ENCODE measurements around the gene FUOM.

FUOM gene

GRCh38 chr10:133349160-133349568, 8.7 kb downstream of the FUOM start:
- Histone ChIP-seq H3K4ac (ENCODE audit: low read length) (peak overlapping the region; percentile 89), H4K91ac (ENCODE audit: low read depth, low read length, poor library complexity) (peak overlapping the region; percentile 79), H2AFZ (ENCODE audit: low read length) (no peak overlapping the region), H4K8ac (ENCODE audit: low read depth, low read length) (peak overlapping the region; percentile 86), H3K14ac (ENCODE audit: low read length) (peak overlapping the region; percentile 99), H2BK5ac (ENCODE audit: low read length) (peak overlapping the region; percentile 35), H2BK12ac (ENCODE audit: low read length) (peak overlapping the region; percentile 7), H3K4me2 (ENCODE audit: insufficient read depth, low read length, poor library complexity, severe bottlenecking) (no peak overlapping the region), H3K36me3 (replicated peaks in 1 of 2; ENCODE audit: control insufficient read depth in 2 of 2, insufficient read depth in 2 of 2, low read length in 2 of 2) (no peaks in the 10 kb centered on the region), H3K18ac (ENCODE audit: low read length) (peak overlapping the region; percentile 74), H3K9me3 (replicated peaks in 1 of 2; ENCODE audit: control insufficient read depth in 2 of 2, insufficient read depth in 1 of 2, low read depth in 1 of 2, low read length in 2 of 2) (peaks cover 5 to 10% of the 10 kb centered on the region in 2 donors), H3K4me1 (ENCODE audit: control insufficient read depth in 2 of 2, insufficient read depth in 1 of 2, low read depth in 1 of 2, low read length in 2 of 2) (peaks cover 0 to 7% of the 10 kb centered on the region in 2 donors), H2BK120ac (ENCODE audit: low read depth, low read length) (no peak overlapping the region), H2AK5ac (ENCODE audit: low read depth, low read length) (peak overlapping the region; percentile 70), H3K9ac (ENCODE audit: low read depth, low read length, poor library complexity) (peak overlapping the region; percentile 70), H3K79me1 (ENCODE audit: low read depth, low read length) (peaks cover 10% of the 10 kb centered on the region), H3K4me3 (ENCODE audit: low read length in 2 of 2) (peak overlapping the region in 1 of 2 donors; percentile 66), H3K23ac (ENCODE audit: low read depth, low read length, poor library complexity) (peak overlapping the region; percentile 90), H3K27ac (replicated peaks; ENCODE audit: low read length) (no peak overlapping the region), H3K27me3 (ENCODE audit: control insufficient read depth in 3 of 3, insufficient read depth in 3 of 3, low read depth in 1 of 3, low read length in 3 of 3) (no peaks in the 10 kb centered on the region), H2BK15ac (ENCODE audit: low read length) (peak overlapping the region; percentile 5)
- no peak for DNase-seq (ENCODE audit: low spot score)
- 100% methylated on average over 1 to 4 of the region's 8 CpGs for WGBS, 2 donors (ENCODE audit: extremely low coverage in 2 of 2, insufficient read length in 2 of 2, insufficient replicate concordance in 1 of 2)

- Histone ChIP-seq H3K4me3 (ENCODE audit: low read length in 2 of 2) (no peak overlapping the region), H3K36me3 (replicated peaks in 1 of 2; ENCODE audit: control insufficient read depth in 2 of 2, insufficient read depth in 2 of 2, low read length in 2 of 2) (no peaks in the 10 kb centered on the region), H3K18ac (ENCODE audit: low read length) (peak overlapping the region; percentile 80), H2BK5ac (ENCODE audit: low read length) (peak overlapping the region; percentile 24), H2AK5ac (ENCODE audit: low read depth, low read length) (peak overlapping the region; percentile 70), H2AFZ (ENCODE audit: low read length) (no peak overlapping the region), H2BK15ac (ENCODE audit: low read length) (peak overlapping the region; percentile 89), H3K9ac (ENCODE audit: low read depth, low read length, poor library complexity) (no peak overlapping the region), H3K4me1 (ENCODE audit: control insufficient read depth in 2 of 2, insufficient read depth in 1 of 2, low read depth in 1 of 2, low read length in 2 of 2) (peaks cover 0 to 7% of the 10 kb centered on the region in 2 donors), H3K23ac (ENCODE audit: low read depth, low read length, poor library complexity) (peak overlapping the region; percentile 44), H4K8ac (ENCODE audit: low read depth, low read length) (no peak overlapping the region), H3K27me3 (ENCODE audit: control insufficient read depth in 3 of 3, insufficient read depth in 3 of 3, low read depth in 1 of 3, low read length in 3 of 3) (no peaks in the 10 kb centered on the region), H4K91ac (ENCODE audit: low read depth, low read length, poor library complexity) (no peak overlapping the region), H3K14ac (ENCODE audit: low read length) (peak overlapping the region; percentile 82), H3K4ac (ENCODE audit: low read length) (peak overlapping the region; percentile 37), H3K4me2 (ENCODE audit: insufficient read depth, low read length, poor library complexity, severe bottlenecking) (peak overlapping the region; percentile 12), H3K79me1 (ENCODE audit: low read depth, low read length) (peaks cover 7% of the 10 kb centered on the region), H3K9me3 (replicated peaks in 1 of 2; ENCODE audit: control insufficient read depth in 2 of 2, insufficient read depth in 1 of 2, low read depth in 1 of 2, low read length in 2 of 2) (peaks cover 5 to 10% of the 10 kb centered on the region in 2 donors), H2BK120ac (ENCODE audit: low read depth, low read length) (no peak overlapping the region), H3K27ac (replicated peaks; ENCODE audit: low read length) (no peak overlapping the region), H2BK12ac (ENCODE audit: low read length) (peak overlapping the region; percentile 41)
- no CpG with 5 or more reads among the region's 16 CpGs for WGBS, 2 donors (ENCODE audit: extremely low coverage in 2 of 2, insufficient read length in 2 of 2, insufficient replicate concordance in 1 of 2)
- no peak for DNase-seq (ENCODE audit: low spot score)
Observed at GRCh38 chr10:133347710-133348517, 9.9 kb downstream of the FUOM start.

- Histone ChIP-seq H3K36me3 (replicated peaks in 1 of 2; ENCODE audit: control insufficient read depth in 2 of 2, insufficient read depth in 2 of 2, low read length in 2 of 2) (no peaks in the 10 kb centered on the region), H2BK15ac (ENCODE audit: low read length) (no peak overlapping the region), H3K18ac (ENCODE audit: low read length) (peak overlapping the region; percentile 85), H3K4ac (ENCODE audit: low read length) (peak overlapping the region; percentile 66), H3K4me1 (ENCODE audit: control insufficient read depth in 2 of 2, insufficient read depth in 1 of 2, low read depth in 1 of 2, low read length in 2 of 2) (peaks cover 0 to 7% of the 10 kb centered on the region in 2 donors), H3K4me2 (ENCODE audit: insufficient read depth, low read length, poor library complexity, severe bottlenecking) (no peak overlapping the region), H3K9ac (ENCODE audit: low read depth, low read length, poor library complexity) (no peak overlapping the region), H2AK5ac (ENCODE audit: low read depth, low read length) (no peak overlapping the region), H3K79me1 (ENCODE audit: low read depth, low read length) (peaks cover 7% of the 10 kb centered on the region), H4K91ac (ENCODE audit: low read depth, low read length, poor library complexity) (no peak overlapping the region), H3K9me3 (replicated peaks in 1 of 2; ENCODE audit: control insufficient read depth in 2 of 2, insufficient read depth in 1 of 2, low read depth in 1 of 2, low read length in 2 of 2) (peaks cover 5 to 10% of the 10 kb centered on the region in 2 donors), H3K23ac (ENCODE audit: low read depth, low read length, poor library complexity) (peak overlapping the region; percentile 85), H2BK120ac (ENCODE audit: low read depth, low read length) (no peak overlapping the region), H4K8ac (ENCODE audit: low read depth, low read length) (no peak overlapping the region), H3K14ac (ENCODE audit: low read length) (peak overlapping the region; percentile 56), H3K27ac (replicated peaks; ENCODE audit: low read length) (no peak overlapping the region), H2AFZ (ENCODE audit: low read length) (no peak overlapping the region), H3K4me3 (ENCODE audit: low read length in 2 of 2) (no peak overlapping the region), H2BK5ac (ENCODE audit: low read length) (peak overlapping the region; percentile 66), H2BK12ac (ENCODE audit: low read length) (no peak overlapping the region), H3K27me3 (ENCODE audit: control insufficient read depth in 3 of 3, insufficient read depth in 3 of 3, low read depth in 1 of 3, low read length in 3 of 3) (no peaks in the 10 kb centered on the region)
- WGBS, 2 donors (ENCODE audit: extremely low coverage in 2 of 2, insufficient read length in 2 of 2, insufficient replicate concordance in 1 of 2) = no CpG with 5 or more reads among the region's 11 CpGs
- no peak for DNase-seq (ENCODE audit: low spot score)
Observed at GRCh38 chr10:133346413-133346812, 11.4 kb downstream of the FUOM start.

- no peaks in the 10 kb centered on the region for H3K36me3 ChIP-seq (replicated peaks in 1 of 2; ENCODE audit: control insufficient read depth in 2 of 2, insufficient read depth in 2 of 2, low read length in 2 of 2)
- H2AFZ ChIP-seq (ENCODE audit: low read length) = no peak overlapping the region
- no peak overlapping the region for H2BK12ac ChIP-seq (ENCODE audit: low read length)
- no peak overlapping the region for H3K4ac ChIP-seq (ENCODE audit: low read length)
- H3K23ac ChIP-seq (ENCODE audit: low read depth, low read length, poor library complexity) = no peak overlapping the region
- H3K27me3 ChIP-seq (ENCODE audit: control insufficient read depth in 3 of 3, insufficient read depth in 3 of 3, low read depth in 1 of 3, low read length in 3 of 3) = no peaks in the 10 kb centered on the region
- no peak overlapping the region for H3K9ac ChIP-seq (ENCODE audit: low read depth, low read length, poor library complexity)
- no peak for DNase-seq (ENCODE audit: low spot score)
- no peak overlapping the region for H3K27ac ChIP-seq (replicated peaks; ENCODE audit: low read length)
- H3K79me1 ChIP-seq (ENCODE audit: low read depth, low read length) = peaks cover 3% of the 10 kb centered on the region
- no peak overlapping the region for H2BK15ac ChIP-seq (ENCODE audit: low read length)
- H2BK5ac ChIP-seq (ENCODE audit: low read length) = no peak overlapping the region
- WGBS, 2 donors (ENCODE audit: extremely low coverage in 2 of 2, insufficient read length in 2 of 2, insufficient replicate concordance in 1 of 2) = no CpG with 5 or more reads among the region's 5 CpGs
- H4K8ac ChIP-seq (ENCODE audit: low read depth, low read length) = no peak overlapping the region
- H2BK120ac ChIP-seq (ENCODE audit: low read depth, low read length) = no peak overlapping the region
- H3K4me2 ChIP-seq (ENCODE audit: insufficient read depth, low read length, poor library complexity, severe bottlenecking) = no peak overlapping the region
- H3K14ac ChIP-seq (ENCODE audit: low read length) = no peak overlapping the region
- no peak overlapping the region for H2AK5ac ChIP-seq (ENCODE audit: low read depth, low read length)
- no peak overlapping the region for H3K4me3 ChIP-seq (ENCODE audit: low read length in 2 of 2)
- peaks cover 4 to 10% of the 10 kb centered on the region in 2 donors for H3K9me3 ChIP-seq (replicated peaks in 1 of 2; ENCODE audit: control insufficient read depth in 2 of 2, insufficient read depth in 1 of 2, low read depth in 1 of 2, low read length in 2 of 2)
- H3K18ac ChIP-seq (ENCODE audit: low read length) = no peak overlapping the region
- peaks cover 0 to 5% of the 10 kb centered on the region in 2 donors for H3K4me1 ChIP-seq (ENCODE audit: control insufficient read depth in 2 of 2, insufficient read depth in 1 of 2, low read depth in 1 of 2, low read length in 2 of 2)
- no peak overlapping the region for H4K91ac ChIP-seq (ENCODE audit: low read depth, low read length, poor library complexity)
Observed at GRCh38 chr10:133344236-133344635, 13.6 kb downstream of the FUOM start.

All from neuronal stem cell (in vitro differentiated cells).